PC-3 (cell line): ENCODE measurements around the gene CUTA. TPM values are rescaled to one million over a fixed set of nuclear protein-coding genes. Genes with fewer than 3 reads are reported as not detected.

Experiments used
- ATAC-seq: fragments of 200-7000 bp; cut with Tn5 transposase; 2 replicates; pipeline ENCODE4 v1.9.1; 2020; ENCODE audit warnings: mild to moderate bottlenecking, moderate library complexity
- BruUV-seq: library from RNA; stranded (reverse); fragments of 400-500 nt; replicated peaks from 2 replicates; lab custom pipeline; 2021; lab: Mats Ljungman, UMichigan
- CTCF ChIA-PET: fragments of 300-600 bp; sonication (Branson Sonifier 250); formaldehyde crosslinking; loops from one replicate; lab custom pipeline; 2022; ENCODE audit warnings: antibody characterized with exemption; lab: Charles Lee
- POLR2A ChIA-PET: fragments of 300-600 bp; sonication (Branson Sonifier 250); formaldehyde crosslinking; loops from one replicate; lab custom pipeline; 2022; ENCODE audit warnings: antibody characterized with exemption; ENCODE audit not compliant: unreplicated experiment; lab: Charles Lee
- DNase-seq: peaks from one replicate; pipeline ENCODE4 v3.0.0-alpha.2; 2015
- H2AFZ ChIP-seq: fragments of 300-600 bp; sonication (generic); 2 replicates; pipeline ENCODE4 v1.6.0; 2016; ENCODE audit warnings: antibody characterized with exemption, low read length
- H3F3A ChIP-seq: fragments of 300-600 bp; sonication (generic); one replicate; pipeline ENCODE4 v1.6.0; 2017; ENCODE audit warnings: antibody characterized with exemption, low read length, control low read depth, mild to moderate bottlenecking; ENCODE audit not compliant: unreplicated experiment
- H3K27ac ChIP-seq: fragments of 300-600 bp; sonication (generic); 2 replicates; pipeline ENCODE4 v1.5.1; 2016; ENCODE audit warnings: mild to moderate bottlenecking, low read length
- H3K27me3 ChIP-seq: fragments of 300-600 bp; sonication (generic); 2 replicates; pipeline ENCODE4 v1.6.1; 2016; ENCODE audit warnings: low read length, mixed read lengths
- H3K36me3 ChIP-seq: fragments of 300-600 bp; sonication (generic); 2 replicates; pipeline ENCODE4 v1.6.1; 2016; ENCODE audit warnings: low read depth, mixed run types, low read length, mixed read lengths
- H3K4me1 ChIP-seq: fragments of 300-600 bp; sonication (generic); 2 replicates; pipeline ENCODE4 v1.5.1; 2016; ENCODE audit warnings: low read length; ENCODE audit not compliant: insufficient read depth
- H3K4me2 ChIP-seq: fragments of 300-600 bp; sonication (generic); 2 replicates; pipeline ENCODE4 v1.6.0; 2016; ENCODE audit warnings: low read length
- H3K4me3 ChIP-seq: fragments of 300-600 bp; sonication (generic); 2 replicates; pipeline ENCODE4 v1.5.1; 2016; ENCODE audit warnings: mild to moderate bottlenecking, low read length, mixed read lengths
- H3K79me2 ChIP-seq: fragments of 300-600 bp; sonication (generic); 2 replicates; pipeline ENCODE4 v1.6.1; 2017; ENCODE audit warnings: low read length, mixed read lengths
- H3K9ac ChIP-seq: fragments of 300-600 bp; sonication (generic); 2 replicates; pipeline ENCODE4 v1.6.0; 2016; ENCODE audit warnings: mild to moderate bottlenecking, low read length
- H3K9me2 ChIP-seq: fragments of 300-600 bp; sonication (generic); replicated peaks from 2 replicates; pipeline ENCODE4 v1.6.1; 2016; ENCODE audit warnings: mixed run types, low read length, mixed read lengths
- H3K9me3 ChIP-seq: fragments of 300-600 bp; sonication (generic); 2 replicates; pipeline ENCODE4 v1.6.1; 2016; ENCODE audit warnings: low read length, mixed read lengths
- H4K20me1 ChIP-seq: fragments of 300-600 bp; sonication (generic); 2 replicates; pipeline ENCODE4 v1.6.1; 2016; ENCODE audit warnings: low read length, mixed read lengths
- CTCF ChIP-seq: fragments of 300-600 bp; sonication (generic); conservative IDR thresholded peaks from 2 replicates; pipeline ENCODE4 v1.5.1; 2017; ENCODE audit warnings: antibody characterized with exemption, low read depth, mild to moderate bottlenecking, low read length
- EZH2 ChIP-seq: fragments of 300-600 bp; sonication (generic); IDR thresholded peaks from one replicate; pipeline ENCODE4 v1.6.1; 2017; ENCODE audit warnings: antibody characterized with exemption, mild to moderate bottlenecking, low read length; ENCODE audit not compliant: unreplicated experiment
- EZH2phosphoT487 ChIP-seq: fragments of 300-600 bp; sonication (generic); IDR thresholded peaks from 2 replicates; pipeline ENCODE4 v1.6.1; 2018; ENCODE audit warnings: mild to moderate bottlenecking, antibody characterized with exemption, low read length, borderline replicate concordance
- intact Hi-C: fragments of 100-400 bp; cut with micrococcal nuclease; formaldehyde crosslinking; loops from 2 replicates; pipeline ENCODE4 v1.9.0; 2023
- total RNA-seq: library from RNA; depleted of rRNA; stranded (reverse); fragments of >200 nt; gene quantifications from 2 replicates; pipeline ENCODE4 v1.2.3, GENCODE V29; 2014

Gene CUTA
- total RNA-seq, 1 experiment from 2014 or later, result 242 TPM

GRCh38 chr6:33417128-33417902, 592 bp downstream of the CUTA start:
- ChIA-PET CTCF (interaction anchor here (0.5 kb wide), 1 partner anchor 33 kb away, joined by 3 read pairs; no protein-coding TSS in a partner anchor), POLR2A (interaction anchor here (0.6 kb wide), 1 partner anchor 824 kb away, joined by 6 read pairs; no protein-coding TSS in a partner anchor)
- DNase-seq (peak; percentile 66), ATAC-seq (peak; percentile 39)
- intact Hi-C loops, result loop anchor here (10.0 kb wide), 1 partner anchor 213 kb away; the partner anchor contains the start of genes HSD17B8, RING1, RXRB and SLC39A7
- H3K4me3 ChIP-seq, result peak overlapping the region; percentile 81
- no peaks in the 10 kb centered on the region for H3K9me2 ChIP-seq
- H3K4me2 ChIP-seq, result peak overlapping the region; percentile 99
- no peaks in the 10 kb centered on the region for H3K9me3 ChIP-seq
- no peaks in the 10 kb centered on the region for H3K27me3 ChIP-seq
- TF ChIP-seq CTCF (no peak), EZH2phosphoT487 (no peak), EZH2 (no peak)
- H3K79me2 ChIP-seq, result peaks cover 27% of the 10 kb centered on the region
- peak overlapping the region; percentile 82 for H3K27ac ChIP-seq
- no peaks in the 10 kb centered on the region for H3F3A ChIP-seq
- H3K36me3 ChIP-seq, result peaks cover 21% of the 10 kb centered on the region; the same call in 1 of the 2 replicates
- H2AFZ ChIP-seq, result peak overlapping the region; percentile 91
- no peaks in the 10 kb centered on the region for H4K20me1 ChIP-seq
- H3K4me1 ChIP-seq, result peaks cover 28% of the 10 kb centered on the region
- peak overlapping the region; percentile 86 for H3K9ac ChIP-seq
- BruUV-seq, result TSS peak; percentile 79

- H3K27ac ChIP-seq, result peak overlapping the region; percentile 82
- H3K4me3 ChIP-seq, result peak overlapping the region; percentile 81
- H2AFZ ChIP-seq, result no peak overlapping the region
- intact Hi-C loops, result loop anchor here (10.0 kb wide), 1 partner anchor 212 kb away; the partner anchor contains the start of genes HSD17B8, RING1, RXRB and SLC39A7
- no TSS peak for BruUV-seq
- H3K36me3 ChIP-seq, result peaks cover 21% of the 10 kb centered on the region; the same call in 1 of the 2 replicates
- TF ChIP-seq EZH2phosphoT487 (no peak), CTCF (no peak), EZH2 (no peak)
- POLR2A ChIA-PET, result no interaction called here
- no peaks in the 10 kb centered on the region for H4K20me1 ChIP-seq
- H3K4me2 ChIP-seq, result peak overlapping the region; percentile 99
- H3K9me3 ChIP-seq, result no peaks in the 10 kb centered on the region
- no peaks in the 10 kb centered on the region for H3K9me2 ChIP-seq
- peak overlapping the region; percentile 86 for H3K9ac ChIP-seq
- peaks cover 28% of the 10 kb centered on the region for H3K4me1 ChIP-seq
- peaks cover 29% of the 10 kb centered on the region for H3K79me2 ChIP-seq
- ATAC-seq (no peak), DNase-seq (no peak)
- no peaks in the 10 kb centered on the region for H3K27me3 ChIP-seq
- no peaks in the 10 kb centered on the region for H3F3A ChIP-seq
- CTCF ChIA-PET, result interaction anchor here (0.5 kb wide), 1 partner anchor 32 kb away, joined by 3 read pairs; no protein-coding TSS in a partner anchor
Observed at GRCh38 chr6:33416386-33417127, 1.4 kb downstream of the CUTA start.
